ENCODE measurements around the gene SREBF2.

SREBF2 gene

GRCh38 chr22:41799486-41800347 is 33.2 kb upstream of the SREBF2 start:
- Histone ChIP-seq H3K4me3 (ENCODE audit: insufficient read depth in 1 of 2, low read depth in 1 of 2, low read length in 2 of 2) (peak overlapping the region; percentile 78 to 96), H3K36me3 (ENCODE audit: control insufficient read depth in 1 of 2, insufficient read depth in 2 of 2, low read depth in 1 of 2, low read length in 2 of 2) (no peaks in the 10 kb centered on the region), H3K27me3 (ENCODE audit: control insufficient read depth in 1 of 2, insufficient read depth in 1 of 2, low read length in 2 of 2) (no peaks in the 10 kb centered on the region), H3K23ac (ENCODE audit: low read length in 2 of 2) (no peak overlapping the region), H3K18ac (ENCODE audit: low read depth in 1 of 2, low read length in 2 of 2) (peak overlapping the region; percentile 63 to 89), H3K79me1 (replicated peaks; ENCODE audit: low read length, poor library complexity, severe bottlenecking) (peaks cover 5% of the 10 kb centered on the region), H3K4ac (ENCODE audit: low read depth in 1 of 2, low read length in 2 of 2) (peak overlapping the region; percentile 68 to 86), H3K27ac (ENCODE audit: low read length, poor library complexity, severe bottlenecking) (peak overlapping the region; percentile 21), H2BK120ac (ENCODE audit: low read depth, low read length) (peak overlapping the region; percentile 12), H4K91ac (ENCODE audit: low read length) (peak overlapping the region; percentile 89), H2BK5ac (ENCODE audit: low read depth, low read length, poor library complexity, severe bottlenecking) (no peak overlapping the region), H2BK15ac (ENCODE audit: low read depth, poor library complexity, severe bottlenecking) (no peak overlapping the region), H4K8ac (ENCODE audit: low read length) (peak overlapping the region; percentile 99), H2AK5ac (ENCODE audit: low read length, severe bottlenecking) (peak overlapping the region; percentile 28), H3K9me3 (ENCODE audit: control insufficient read depth, low read length) (no peaks in the 10 kb centered on the region), H3K4me1 (ENCODE audit: control insufficient read depth, insufficient read depth, low read depth, low read length) (peaks cover 7% of the 10 kb centered on the region), H3K4me2 (ENCODE audit: low read length, poor library complexity, severe bottlenecking) (peak overlapping the region; percentile 54), H2AFZ (ENCODE audit: low read depth, low read length) (no peak overlapping the region), H3K9ac (ENCODE audit: low read length) (peak overlapping the region; percentile 93), H3K14ac (ENCODE audit: low read length in 2 of 2) (no peak overlapping the region), H2BK12ac (ENCODE audit: low read length in 2 of 2) (peak overlapping the region; percentile 2 to 12)
- 67% methylated on average over 38 of the region's 38 CpGs for WGBS
- no peak for DNase-seq

- Histone ChIP-seq H3K27me3 (ENCODE audit: control insufficient read depth in 1 of 2, insufficient read depth in 1 of 2, low read length in 2 of 2) (no peaks in the 10 kb centered on the region), H3K9ac (ENCODE audit: low read length) (peak within 1 kb of the TSS; percentile 93), H3K79me1 (replicated peaks; ENCODE audit: low read length, poor library complexity, severe bottlenecking) (peaks cover 11% of the 10 kb centered on the region), H3K14ac (ENCODE audit: low read length in 2 of 2) (no peak within 1 kb of the TSS), H3K4me2 (ENCODE audit: low read length, poor library complexity, severe bottlenecking) (peak within 1 kb of the TSS; percentile 55), H3K9me3 (ENCODE audit: control insufficient read depth, low read length) (no peaks in the 10 kb centered on the region), H4K91ac (ENCODE audit: low read length) (peak within 1 kb of the TSS; percentile 89), H4K8ac (ENCODE audit: low read length) (peak within 1 kb of the TSS; percentile 99), H3K18ac (ENCODE audit: low read depth in 1 of 2, low read length in 2 of 2) (peak within 1 kb of the TSS; percentile 63 to 89), H2AFZ (ENCODE audit: low read depth, low read length) (peak within 1 kb of the TSS; percentile 68), H2BK120ac (ENCODE audit: low read depth, low read length) (peak within 1 kb of the TSS; percentile 12), H3K4me3 (ENCODE audit: insufficient read depth in 1 of 2, low read depth in 1 of 2, low read length in 2 of 2) (peak within 1 kb of the TSS; percentile 78 to 96), H3K4ac (ENCODE audit: low read depth in 1 of 2, low read length in 2 of 2) (peak within 1 kb of the TSS; percentile 68 to 86), H2BK15ac (ENCODE audit: low read depth, poor library complexity, severe bottlenecking) (peak within 1 kb of the TSS; percentile 75), H2BK5ac (ENCODE audit: low read depth, low read length, poor library complexity, severe bottlenecking) (no peak within 1 kb of the TSS), H3K27ac (ENCODE audit: low read length, poor library complexity, severe bottlenecking) (peak within 1 kb of the TSS; percentile 73), H2AK5ac (ENCODE audit: low read length, severe bottlenecking) (peak within 1 kb of the TSS; percentile 28), H2BK12ac (ENCODE audit: low read length in 2 of 2) (peak within 1 kb of the TSS; percentile 2 to 60), H3K23ac (ENCODE audit: low read length in 2 of 2) (no peak within 1 kb of the TSS), H3K4me1 (ENCODE audit: control insufficient read depth, insufficient read depth, low read depth, low read length) (peaks cover 7% of the 10 kb centered on the region), H3K36me3 (ENCODE audit: control insufficient read depth in 1 of 2, insufficient read depth in 2 of 2, low read depth in 1 of 2, low read length in 2 of 2) (no peaks in the 10 kb centered on the region)
- WGBS, result 1% methylated on average over 52 of the region's 52 CpGs
- peak; percentile 82 for DNase-seq
Measured at GRCh38 chr22:41800348-41801146, 32.4 kb upstream of the SREBF2 start, which contains the start of gene CCDC134. CCDC134 (plus strand) TSS chr22:41800679; CDS start chr22:41808891, 8,212 bp downstream.

GRCh38 chr22:41801147-41801819 is 31.6 kb upstream of the SREBF2 start:
- no peak overlapping the region for H4K8ac ChIP-seq (ENCODE audit: low read length)
- peak overlapping the region in 1 of 2 experiments; percentile 19 for H3K18ac ChIP-seq (ENCODE audit: low read depth in 1 of 2, low read length in 2 of 2)
- H2AFZ ChIP-seq (ENCODE audit: low read depth, low read length), result peak overlapping the region; percentile 68
- H2AK5ac ChIP-seq (ENCODE audit: low read length, severe bottlenecking), result no peak overlapping the region
- H3K36me3 ChIP-seq (ENCODE audit: control insufficient read depth in 1 of 2, insufficient read depth in 2 of 2, low read depth in 1 of 2, low read length in 2 of 2), result no peaks in the 10 kb centered on the region
- H4K91ac ChIP-seq (ENCODE audit: low read length), result no peak overlapping the region
- H3K4me2 ChIP-seq (ENCODE audit: low read length, poor library complexity, severe bottlenecking), result peak overlapping the region; percentile 55
- no peaks in the 10 kb centered on the region for H3K9me3 ChIP-seq (ENCODE audit: control insufficient read depth, low read length)
- H3K79me1 ChIP-seq (replicated peaks; ENCODE audit: low read length, poor library complexity, severe bottlenecking), result peaks cover 13% of the 10 kb centered on the region
- H3K27ac ChIP-seq (ENCODE audit: low read length, poor library complexity, severe bottlenecking), result peak overlapping the region; percentile 27
- H3K14ac ChIP-seq (ENCODE audit: low read length in 2 of 2), result no peak overlapping the region
- H3K4ac ChIP-seq (ENCODE audit: low read depth in 1 of 2, low read length in 2 of 2), result no peak overlapping the region
- peak overlapping the region in 1 of 2 experiments; percentile 60 for H2BK12ac ChIP-seq (ENCODE audit: low read length in 2 of 2)
- peak overlapping the region; percentile 78 to 96 for H3K4me3 ChIP-seq (ENCODE audit: insufficient read depth in 1 of 2, low read depth in 1 of 2, low read length in 2 of 2)
- H2BK5ac ChIP-seq (ENCODE audit: low read depth, low read length, poor library complexity, severe bottlenecking), result no peak overlapping the region
- H2BK120ac ChIP-seq (ENCODE audit: low read depth, low read length), result no peak overlapping the region
- no peak for DNase-seq
- H3K27me3 ChIP-seq (ENCODE audit: control insufficient read depth in 1 of 2, insufficient read depth in 1 of 2, low read length in 2 of 2), result no peaks in the 10 kb centered on the region
- H2BK15ac ChIP-seq (ENCODE audit: low read depth, poor library complexity, severe bottlenecking), result no peak overlapping the region
- WGBS, result 24% methylated on average over 3 of the region's 4 CpGs
- peaks cover 7% of the 10 kb centered on the region for H3K4me1 ChIP-seq (ENCODE audit: control insufficient read depth, insufficient read depth, low read depth, low read length)
- no peak overlapping the region for H3K23ac ChIP-seq (ENCODE audit: low read length in 2 of 2)
- H3K9ac ChIP-seq (ENCODE audit: low read length), result peak overlapping the region; percentile 93

Measured in mesenchymal stem cell (in vitro differentiated cells and primary cell).